ENCODE data around the gene GLIS1.
"Not testable (repeated sequence)": the region's sequence is repeated elsewhere in the genome, so short reads cannot be mapped to it uniquely, and the experiment has no call there.

The GLIS1 gene

GRCh38 chr1:53562981-53563379 is 176.0 kb downstream of the GLIS1 start:
- DNase-seq (ENCODE audit: low read depth, low spot score), result no peak
- no peak overlapping the region for H3K4me3 ChIP-seq (ENCODE audit: low read length)

- no peak overlapping the region for H3K4me3 ChIP-seq (ENCODE audit: low read length)
- no peak for DNase-seq (ENCODE audit: low read depth, low spot score)
Measured at GRCh38 chr1:53562291-53562980, 176.5 kb downstream of the GLIS1 start.

GRCh38 chr1:53561503-53562105 is 177.4 kb downstream of the GLIS1 start:
- DNase-seq (ENCODE audit: low read depth, low spot score), result no peak
- H3K4me3 ChIP-seq (ENCODE audit: low read length), result no peak overlapping the region

GRCh38 chr1:53560581-53561502 is 178.1 kb downstream of the GLIS1 start:
- DNase-seq (ENCODE audit: low read depth, low spot score), result no peak

GRCh38 chr1:53559854-53560580 is 178.9 kb downstream of the GLIS1 start:
- no peak overlapping the region for H3K4me3 ChIP-seq (ENCODE audit: low read length)
- no peak for DNase-seq (ENCODE audit: low read depth, low spot score)

More at GRCh38 chr1:53560581-53561502, 178.1 kb downstream of the GLIS1 start:
- no peak overlapping the region for H3K4me3 ChIP-seq (ENCODE audit: low read length)

GRCh38 chr1:53559391-53559815 is 179.6 kb downstream of the GLIS1 start:
- H3K4me3 ChIP-seq (ENCODE audit: low read length), result no peak overlapping the region
- no peak for DNase-seq (ENCODE audit: low read depth, low spot score)

GRCh38 chr1:53558739-53559315 is 180.1 kb downstream of the GLIS1 start:
- no peak for DNase-seq (ENCODE audit: low read depth, low spot score)

GRCh38 chr1:53557830-53558738 is 180.9 kb downstream of the GLIS1 start:
- DNase-seq (ENCODE audit: low read depth, low spot score), result no peak
- H3K4me3 ChIP-seq (ENCODE audit: low read length), result no peak overlapping the region

More at GRCh38 chr1:53558739-53559315, 180.1 kb downstream of the GLIS1 start:
- H3K4me3 ChIP-seq (ENCODE audit: low read length), result no peak overlapping the region

GRCh38 chr1:53557369-53557768 is 181.6 kb downstream of the GLIS1 start:
- H3K4me3 ChIP-seq (ENCODE audit: low read length), result no peak overlapping the region
- DNase-seq (ENCODE audit: low read depth, low spot score), result no peak

- no peak for DNase-seq (ENCODE audit: low read depth, low spot score)
- no peak overlapping the region for H3K4me3 ChIP-seq (ENCODE audit: low read length)
Measured at GRCh38 chr1:53556657-53557227, 182.2 kb downstream of the GLIS1 start.

- DNase-seq (ENCODE audit: low read depth, low spot score); H3K4me3 ChIP-seq (ENCODE audit: low read length): not testable (repeated sequence)
Measured at GRCh38 chr1:53555620-53556326, 183.2 kb downstream of the GLIS1 start.

- no peak for DNase-seq (ENCODE audit: low read depth, low spot score)
- H3K4me3 ChIP-seq (ENCODE audit: low read length), result no peak overlapping the region
Measured at GRCh38 chr1:53554592-53555305, 184.2 kb downstream of the GLIS1 start.

- no peak for DNase-seq (ENCODE audit: low read depth, low spot score)
- H3K4me3 ChIP-seq (ENCODE audit: low read length), result no peak overlapping the region
Measured at GRCh38 chr1:53553734-53554509, 185.0 kb downstream of the GLIS1 start.

- no peak overlapping the region for H3K4me3 ChIP-seq (ENCODE audit: low read length)
- DNase-seq (ENCODE audit: low read depth, low spot score), result no peak
Measured at GRCh38 chr1:53552981-53553733, 185.8 kb downstream of the GLIS1 start.

Data from Jurkat, Clone E6-1 (cell line).